Stomach (tissue), 9 donors: ENCODE measurements around the gene FOXK2. TPM values are rescaled to one million over a fixed set of nuclear protein-coding genes. Genes with fewer than 3 reads are reported as not detected.

Source experiments
- DNase-seq, 2 donors: peaks; one replicate each; pipeline versions ENCODE4 v3.0.0 to v3.0.0-alpha.2; 2013 to 2019
- H3K27ac ChIP-seq, 5 donors: fragments of 200-600 bp in 4 of 5; sonication (generic) in 4 of 5; one replicate each; pipeline ENCODE4 v1.5.1; 2013 to 2019; ENCODE audit warnings: mild to moderate bottlenecking in 1 of 5, moderate library complexity in 1 of 5
- H3K27me3 ChIP-seq, 3 donors: fragments of 200-600 bp; sonication (generic); one replicate each; pipeline ENCODE4 v1.5.1; 2017 to 2019; ENCODE audit warnings: mixed run types in 1 of 3
- H3K36me3 ChIP-seq, 4 donors: fragments of 200-600 bp; sonication (generic); 1 replicate in 3 of 4; 2 replicates in 1 of 4; pipeline ENCODE4 v1.5.1; 2016 to 2019
- H3K4me1 ChIP-seq, 4 donors: fragments of 200-600 bp; sonication (generic); one replicate each; pipeline ENCODE4 v1.5.1; 2016 to 2019
- H3K4me3 ChIP-seq, 4 donors: fragments of 200-600 bp; sonication (generic) in 3 of 4; one replicate each; pipeline ENCODE4 v1.5.1; 2016 to 2019; ENCODE audit warnings: mild to moderate bottlenecking in 1 of 4
- H3K9me3 ChIP-seq, 4 donors: fragments of 200-600 bp; sonication (generic); one replicate each; pipeline ENCODE4 v1.5.1; 2016 to 2019
- CTCF ChIP-seq, 7 experiments: fragments of 450-650 bp in 4 of 7; fragments of 200-600 bp in 3 of 7; sonication (generic) in 3 of 7; IDR thresholded peaks; one replicate each; pipeline ENCODE4 v1.5.1; 2016 to 2019; ENCODE audit warnings: antibody characterized with exemption in 7 of 7, control low read depth in 2 of 7, mild to moderate bottlenecking in 1 of 7
- EP300 ChIP-seq: sonication (generic); formaldehyde crosslinking; IDR thresholded peaks from one replicate; pipeline ENCODE4 v1.6.1; 2017; ENCODE audit warnings: antibody characterized with exemption
- POLR2A ChIP-seq, 4 donors: fragments of 450-650 bp; IDR thresholded peaks; one replicate each; pipeline ENCODE4 v1.6.1; 2016; ENCODE audit warnings: antibody characterized with exemption in 4 of 4, control low read depth in 2 of 4, mild to moderate bottlenecking in 1 of 4, moderate library complexity in 1 of 4
- POLR2AphosphoS5 ChIP-seq, 3 donors: sonication (generic); formaldehyde crosslinking; IDR thresholded peaks; one replicate each; pipeline ENCODE4 v1.6.1; 2016; ENCODE audit warnings: antibody characterized with exemption in 3 of 3
- WGBS, 5 donors: extraction: QIAGEN DNeasy Blood & Tissue Kit in 3 of 5; methylation state at CpG; one replicate each; pipeline versions ENCODE4 v1.1.5 to v1.1.7; 2013 to 2018; 5-methylcytosine and 5-hydroxymethylcytosine counted together
- intact Hi-C: fragments of 100-400 bp; cut with DNase I; formaldehyde crosslinking; loops from one replicate; pipeline ENCODE4 v1.15.1; 2023; ENCODE audit warnings: low total_unique reads
- polyA plus RNA-seq, 3 donors: library from polyadenylated mRNA; stranded (reverse); fragments of 200-250 nt; gene quantifications; one replicate each; pipeline ENCODE4 v1.2.3, GENCODE V29; 2013
- total RNA-seq, 5 donors: library from RNA; depleted of rRNA; stranded (reverse); fragments of >200 nt; gene quantifications; one replicate each; pipeline versions ENCODE4 v1.1.0 to v1.2.3, GENCODE V29; 2014 to 2016
- donor health status: healthy with polysubstance abuse.
- donor health status: Bipolar disorder and iron deficiency.
- donor health status: healthy.

FOXK2 gene
- total and polyA plus RNA-seq, 8 donors, result 12.8 to 71.8 (median 31.9) TPM

- no peaks in the 10 kb centered on the region for H3K9me3 ChIP-seq
- no peak overlapping the region for H3K4me3 ChIP-seq
- no peak overlapping the region for H3K27ac ChIP-seq
- TF ChIP-seq POLR2AphosphoS5 (IDR thresholded peaks at IDR 0.05) (no peak), POLR2A (IDR thresholded peaks at IDR 0.05) (no peak), CTCF (IDR thresholded peaks at IDR 0.05) (no peak), EP300 (no peak)
- H3K36me3 ChIP-seq, result peaks cover 78 to 100% (median 100%) of the 10 kb centered on the region in 4 donors
- H3K4me1 ChIP-seq, result no peaks in the 10 kb centered on the region
- H3K27me3 ChIP-seq, result no peaks in the 10 kb centered on the region
- DNase-seq, result no peak
- WGBS, 5 donors, result 78 to 91% (median 87%) methylated on average over 9 to 10 of the region's 10 CpGs
- intact Hi-C loops, result no loop called here
Measured at GRCh38 chr17:82619641-82620040, 100.1 kb downstream of the FOXK2 start.

- DNase-seq, result no peak
- TF ChIP-seq POLR2A (IDR thresholded peaks at IDR 0.05) (no peak), POLR2AphosphoS5 (IDR thresholded peaks at IDR 0.05) (no peak), CTCF (IDR thresholded peaks at IDR 0.05) (no peak), EP300 (no peak)
- Histone ChIP-seq H3K4me3 (no peak overlapping the region), H3K27ac (no peak overlapping the region), H3K9me3 (no peaks in the 10 kb centered on the region), H3K36me3 (peaks cover 72 to 100% (median 100%) of the 10 kb centered on the region in 4 donors), H3K4me1 (peaks cover 0 to 8% (median 0%) of the 10 kb centered on the region in 4 donors), H3K27me3 (no peaks in the 10 kb centered on the region)
- intact Hi-C loops, result no loop called here
- WGBS, 5 donors, result 84 to 89% (median 87%) methylated on average over 15 of the region's 15 CpGs
Measured at GRCh38 chr17:82623707-82624106, 104.2 kb downstream of the FOXK2 start.

- no peaks in the 10 kb centered on the region for H3K27me3 ChIP-seq
- H3K4me1 ChIP-seq, result peaks cover 0 to 8% (median 0%) of the 10 kb centered on the region in 4 donors
- H3K9me3 ChIP-seq, result no peaks in the 10 kb centered on the region
- H3K36me3 ChIP-seq, result peaks cover 52 to 100% (median 88%) of the 10 kb centered on the region in 4 donors
- TF ChIP-seq POLR2AphosphoS5 (IDR thresholded peaks at IDR 0.05) (no peak), POLR2A (IDR thresholded peaks at IDR 0.05) (no peak), EP300 (no peak), CTCF (IDR thresholded peaks at IDR 0.05) (no peak)
- peak overlapping the region in 1 of 5 donors; percentile 39 for H3K27ac ChIP-seq
- no peak overlapping the region for H3K4me3 ChIP-seq
- intact Hi-C loops, result no loop called here
- no peak for DNase-seq
- WGBS, 5 donors, result 84 to 90% (median 88%) methylated on average over 21 of the region's 21 CpGs
Measured at GRCh38 chr17:82627405-82627804, 107.9 kb downstream of the FOXK2 start.

- H3K4me1 ChIP-seq, result peaks cover 0 to 17% (median 3%) of the 10 kb centered on the region in 4 donors
- H3K4me3 ChIP-seq, result no peak overlapping the region
- H3K27ac ChIP-seq, result no peak overlapping the region
- DNase-seq, result no peak
- H3K36me3 ChIP-seq, result peaks cover 42 to 100% (median 81%) of the 10 kb centered on the region in 4 donors
- H3K9me3 ChIP-seq, result no peaks in the 10 kb centered on the region
- no peaks in the 10 kb centered on the region for H3K27me3 ChIP-seq
- WGBS, 5 donors, result 82 to 89% (median 87%) methylated on average over 8 of the region's 8 CpGs
- no peak for TF ChIP-seq POLR2A (IDR thresholded peaks at IDR 0.05)
- TF ChIP-seq POLR2AphosphoS5 (IDR thresholded peaks at IDR 0.05), result no peak
- TF ChIP-seq CTCF (IDR thresholded peaks at IDR 0.05), result no peak
- no peak for TF ChIP-seq EP300
- intact Hi-C loops, result no loop called here
Measured at GRCh38 chr17:82629748-82630147, 110.2 kb downstream of the FOXK2 start.
